K562 (cell line): ENCODE data around the gene OR7A10. TPM values are rescaled to one million over a fixed set of nuclear protein-coding genes. Genes with fewer than 3 reads are reported as not detected.

Source experiments
- ATAC-seq: fragments of 200-7000 bp; cut with Tn5 transposase; 3 replicates; pipeline ENCODE4 v1.9.1; 2020; ENCODE audit warnings: moderate library complexity
- BruUV-seq: library from RNA; stranded (reverse); fragments of 400-500 nt; replicated peaks from 2 replicates; lab custom pipeline; 2021; lab: Mats Ljungman, UMichigan
- CTCF ChIA-PET: fragments of 300-600 bp; formaldehyde crosslinking; extraction: SDS; loops from one replicate; lab custom pipeline; 2021; ENCODE audit warnings: low intra/inter-chr PET ratio; lab: Yijun Ruan, JAX
- POLR2A ChIA-PET: fragments of 300-600, 350-650 bp; sonication (Branson Sonifier 250); formaldehyde crosslinking; extraction: SDS; loops from one replicate; lab custom pipeline; 2021; ENCODE audit warnings: antibody characterized with exemption, inconsistent platforms; lab: Yijun Ruan, JAX
- DNase-seq, 4 experiments: peaks; one replicate each; pipeline versions ENCODE4 v3.0.0 to v3.0.0-alpha.2; 2011 to 2018; ENCODE audit warnings: low spot score in 3 of 4, mixed read lengths in 3 of 4; ENCODE audit errors: extremely low read depth in 1 of 4
- FAIRE-seq: peaks from 2 replicates; lab custom pipeline; 2011; peaks lifted over from hg19 to GRCh38; lab: Jason Lieb, UNC
- H2AFZ ChIP-seq: 2 replicates; pipeline ENCODE4 v1.6.0; 2011; ENCODE audit warnings: low read depth, low read length, control low read depth, inconsistent platforms
- H3K27ac ChIP-seq: fragments of 200-600 bp; 3 replicates; pipeline ENCODE4 v1.8.0; 2011; ENCODE audit warnings: low read depth, mild to moderate bottlenecking, control low read depth, inconsistent platforms, low read length, moderate library complexity, mixed read lengths; ENCODE audit errors: extremely low read depth
- H3K27me3 ChIP-seq, 2 experiments: fragments of 300-600 bp in 1 of 2; 2 replicates in 1 of 2; 3 replicates in 1 of 2; pipeline versions ENCODE4 v1.6.0 to v1.8.0; 2011; ENCODE audit warnings: inconsistent platforms in 2 of 2, low read length in 2 of 2, mild to moderate bottlenecking in 1 of 2, mixed read lengths in 1 of 2, moderate library complexity in 1 of 2; ENCODE audit not compliant: control insufficient read depth in 2 of 2, insufficient read depth in 2 of 2
- H3K36me3 ChIP-seq: fragments of 300-600 bp; 3 replicates; pipeline ENCODE4 v1.8.0; 2011; ENCODE audit warnings: mild to moderate bottlenecking, low read length, inconsistent platforms; ENCODE audit not compliant: control insufficient read depth, insufficient read depth
- H3K4me1 ChIP-seq, 2 experiments: fragments of 200-600 bp in 1 of 2; replicated peaks in 1 of 2; 2 replicates in 1 of 2; 3 replicates in 1 of 2; pipeline versions ENCODE4 v1.5.1 to v1.8.0; 2011; ENCODE audit warnings: inconsistent platforms in 2 of 2, low read length in 2 of 2, mild to moderate bottlenecking in 1 of 2, mixed read lengths in 1 of 2, moderate library complexity in 1 of 2; ENCODE audit not compliant: control insufficient read depth in 2 of 2, insufficient read depth in 2 of 2
- H3K4me2 ChIP-seq: 2 replicates; pipeline ENCODE4 v1.6.1; 2011; ENCODE audit warnings: low read length, control low read depth, inconsistent platforms, mixed read lengths; ENCODE audit not compliant: insufficient read depth
- H3K4me3 ChIP-seq: fragments of 200-600 bp; sonication (generic), shearing (Covaris generic); 2 replicates; pipeline ENCODE4 v1.5.1; 2016; ENCODE audit warnings: control low read depth, inconsistent platforms
- H3K79me2 ChIP-seq: fragments of 200-600 bp; 3 replicates; pipeline ENCODE4 v1.8.0; 2011; ENCODE audit warnings: low read length, inconsistent platforms; ENCODE audit not compliant: control insufficient read depth, insufficient read depth
- H3K9ac ChIP-seq, 2 experiments: 2 replicates each; pipeline versions ENCODE4 v1.6.0 to v1.6.1; 2011; ENCODE audit warnings: low read depth in 2 of 2, low read length in 2 of 2, control low read depth in 1 of 2, inconsistent platforms in 1 of 2, mild to moderate bottlenecking in 1 of 2, mixed read lengths in 1 of 2; ENCODE audit not compliant: insufficient read depth in 1 of 2
- H3K9me1 ChIP-seq: one replicate; pipeline ENCODE4 v1.6.0; 2011; ENCODE audit warnings: inconsistent platforms, mild to moderate bottlenecking, low read length, moderate library complexity; ENCODE audit not compliant: control insufficient read depth, insufficient read depth
- H3K9me3 ChIP-seq: replicated peaks from 2 replicates; pipeline ENCODE4 v1.5.1; 2011; ENCODE audit warnings: low read depth, low read length, inconsistent platforms; ENCODE audit not compliant: control insufficient read depth, insufficient read depth
- H4K20me1 ChIP-seq: replicated peaks from 2 replicates; pipeline ENCODE4 v1.6.1; 2011; ENCODE audit warnings: low read length, inconsistent platforms, mixed read lengths; ENCODE audit not compliant: control insufficient read depth, insufficient read depth
- BCOR ChIP-seq: fragments of 450-650 bp; IDR thresholded peaks from 2 replicates; pipeline ENCODE4 v1.6.1; 2016
- CHCHD3 ChIP-seq: fragments of 250-450 bp; sonication (Bioruptor Pico); IDR thresholded peaks from 2 replicates; pipeline ENCODE4 v2.1.2; 2022; ENCODE audit warnings: mild to moderate bottlenecking
- NFRKB ChIP-seq: fragments of 450-650 bp; IDR thresholded peaks from 2 replicates; pipeline ENCODE4 v1.6.1; 2016; ENCODE audit warnings: low read depth
- RBM39 ChIP-seq: fragments of 200-400 bp; formaldehyde crosslinking; optimal IDR thresholded peaks from 2 replicates; pipeline ENCODE3; 2018; ENCODE audit warnings: low read depth, low read length
- STAT5B ChIP-seq: fragments of 250-450 bp; sonication (Bioruptor Pico); IDR thresholded peaks from 2 replicates; pipeline ENCODE4 v1.8.0; 2021; ENCODE audit warnings: mild to moderate bottlenecking, inconsistent platforms
- ZBTB17 ChIP-seq: fragments of 450-650 bp; formaldehyde crosslinking; IDR thresholded peaks from 2 replicates; pipeline ENCODE4 v1.4.0; 2020; ENCODE audit warnings: mild to moderate bottlenecking
- ZNF12 ChIP-seq: sonication (generic); formaldehyde crosslinking; IDR thresholded peaks from 2 replicates; pipeline ENCODE4 v1.4.0; 2020; ENCODE audit warnings: mild to moderate bottlenecking, missing genetic modification reagents
- ZNF239 ChIP-seq: fragments of 250-450 bp; sonication (Bioruptor Pico); IDR thresholded peaks from 2 replicates; pipeline ENCODE4 v1.4.0; 2020; ENCODE audit warnings: mild to moderate bottlenecking
- ZNF764 ChIP-seq: fragments of 250-450 bp; sonication (Bioruptor Pico); IDR thresholded peaks from 2 replicates; pipeline ENCODE4 v1.4.0; 2020; ENCODE audit warnings: low read depth, mild to moderate bottlenecking, moderate library complexity
- ZNF77 ChIP-seq: fragments of 250-450 bp; sonication (Bioruptor Pico); IDR thresholded peaks from 2 replicates; pipeline ENCODE4 v1.5.0; 2020
- ZNF785 ChIP-seq: fragments of 250-450 bp; sonication (Bioruptor Pico); IDR thresholded peaks from 2 replicates; pipeline ENCODE4 v1.4.0; 2020; ENCODE audit warnings: mild to moderate bottlenecking
- WGBS: fragments of 100-300 bp; shearing (Covaris generic); methylation state at CpG from one replicate; pipeline ENCODE4 v1.1.6; 2016; ENCODE audit warnings: low coverage, mixed read lengths; ENCODE audit not compliant: insufficient coverage; ENCODE audit errors: missing lambda C conversion rate; 5-methylcytosine and 5-hydroxymethylcytosine counted together
- in situ Hi-C: fragments of 300-500 bp; cut with MboI; formaldehyde crosslinking; loops from 4 replicates; pipeline ENCODE4 v1.15.0; 2018; ENCODE audit warnings: inconsistent platforms, mixed read lengths
- intact Hi-C: fragments of 100-400 bp; cut with micrococcal nuclease; formaldehyde crosslinking; loops from 2 replicates; pipeline ENCODE4 v1.14.2; 2022
- polyA plus RNA-seq, 8 experiments: library from polyadenylated mRNA; depleted of rRNA in 4 of 8; stranded (reverse) in 5 of 8; unstranded in 3 of 8; fragments of >200 nt; fragmentation: Nextera tagmentation in 2 of 8; fragmentation: Illumina TruSeq in 1 of 8; extraction: Ambion mirVana in 2 of 8; extraction: Trizol in 1 of 8; gene quantifications; 2 replicates each; pipeline versions ENCODE4 v1.2.1 to v1.2.3, GENCODE V29; 2011 to 2014; ENCODE audit warnings: inconsistent platforms in 1 of 8, missing spikeins in 1 of 8
- total RNA-seq, 7 experiments: library from RNA; depleted of rRNA in 6 of 7; stranded (reverse); fragments of >200 nt in 6 of 7; fragmentation: Illumina TruSeq in 2 of 7; extraction: Trizol in 2 of 7; gene quantifications; 2 replicates each; pipeline versions ENCODE4 v1.2.1 to v1.2.3, GENCODE V29; 2011 to 2021; ENCODE audit warnings: low replicate concordance in 1 of 7
- TF ChIP-seq, protein P1 (sequence below): sonication (generic); formaldehyde crosslinking; IDR thresholded peaks from 2 replicates; pipeline ENCODE4 v1.8.1; 2022; ENCODE audit warnings: missing genetic modification reagents
- TF ChIP-seq, protein P2 (sequence below), 2 experiments: IDR thresholded peaks; 2 replicates each; pipeline ENCODE4 v1.6.1; 2011; ENCODE audit warnings: borderline replicate concordance in 1 of 2, control low read depth in 1 of 2, low read depth in 1 of 2, low read length in 1 of 2, mild to moderate bottlenecking in 1 of 2, mixed read lengths in 1 of 2, moderate library complexity in 1 of 2; ENCODE audit not compliant: insufficient read depth in 1 of 2, insufficient read length in 1 of 2, poor library complexity in 1 of 2, severe bottlenecking in 1 of 2; ENCODE audit errors: extremely low read depth in 1 of 2
- TF ChIP-seq, protein P3 (sequence below): fragments of 450-650 bp; IDR thresholded peaks from 2 replicates; pipeline ENCODE4 v1.6.1; 2016; ENCODE audit warnings: low read depth

OR7A10 gene
- total and polyA plus RNA-seq, 9 of the 15 experiments (the other 6 are each of a cell fraction or from before 2014, with no cell fraction given) = not detected

DNA sequence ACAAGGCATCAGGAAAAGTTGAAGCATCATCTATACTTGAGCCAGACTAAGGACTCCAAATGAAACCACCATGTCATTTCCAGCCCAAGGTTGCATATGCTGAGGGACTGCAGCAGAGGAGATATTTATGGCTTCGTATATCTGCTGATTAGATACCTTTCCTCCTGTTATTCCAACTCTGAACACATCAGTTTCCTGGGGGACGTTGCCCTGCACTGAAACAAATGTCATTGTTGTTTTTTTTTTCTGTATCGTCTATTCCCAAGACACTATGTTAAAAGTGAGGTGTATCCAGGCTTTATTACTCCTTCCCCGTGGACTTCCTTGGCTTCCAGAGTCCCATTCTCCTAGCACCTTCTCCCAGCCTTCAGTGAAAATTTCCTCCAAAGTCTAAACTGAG lies 37.3 kb upstream of the OR7A10 start, which contains the start of gene OR7A17:
OR7A17 (minus strand) TSS at position 101 of the 400 bp plus-strand sequence. CDS start 4,777 bp downstream, outside the sequence.
- Histone ChIP-seq H3K4me2 (no peak within 1 kb of the TSS), H3K4me3 (no peak within 1 kb of the TSS), H2AFZ (no peak within 1 kb of the TSS), H3K9me3 (peaks cover 6% of the 10 kb centered on the region; the same call in 1 of the 2 replicates), H3K9me1 (no peaks in the 10 kb centered on the region), H3K27ac (no peak within 1 kb of the TSS), H3K79me2 (no peaks in the 10 kb centered on the region), H3K27me3 (peaks cover 2 to 9% of the 10 kb centered on the region in 2 experiments; a peak in 3 of 5 replicates), H3K9ac (no peak within 1 kb of the TSS), H3K4me1 (peaks cover 0 to 7% of the 10 kb centered on the region in 2 experiments; a peak in 2 of 5 replicates), H3K36me3 (no peaks in the 10 kb centered on the region), H4K20me1 (no peaks in the 10 kb centered on the region)
- ATAC-seq (no peak), FAIRE-seq (no peak), DNase-seq (no peak)
- no TSS peak for BruUV-seq
- in situ Hi-C loops = no loop called here
- 1% methylated on average over 4 of the region's 4 CpGs for WGBS
- ChIA-PET POLR2A (no interaction called here), CTCF (no interaction called here)
- intact Hi-C loops = loop anchor here (10.0 kb wide), 1 partner anchor 269 kb away; no protein-coding TSS in a partner anchor
- TF ChIP-seq RBM39 (no peak), ZNF77 (CRISPR knock-in tag) (no peak), ZNF764 (CRISPR knock-in tag) (no peak), ZNF239 (CRISPR knock-in tag) (no peak), NFRKB (no peak), ZNF12 (no peak), BCOR (no peak), ZNF785 (CRISPR knock-in tag) (no peak), ZBTB17 (no peak), CHCHD3 (CRISPR knock-in tag) (no peak), STAT5B (CRISPR knock-in tag) (no peak)
- TF ChIP-seq, protein P1, sequence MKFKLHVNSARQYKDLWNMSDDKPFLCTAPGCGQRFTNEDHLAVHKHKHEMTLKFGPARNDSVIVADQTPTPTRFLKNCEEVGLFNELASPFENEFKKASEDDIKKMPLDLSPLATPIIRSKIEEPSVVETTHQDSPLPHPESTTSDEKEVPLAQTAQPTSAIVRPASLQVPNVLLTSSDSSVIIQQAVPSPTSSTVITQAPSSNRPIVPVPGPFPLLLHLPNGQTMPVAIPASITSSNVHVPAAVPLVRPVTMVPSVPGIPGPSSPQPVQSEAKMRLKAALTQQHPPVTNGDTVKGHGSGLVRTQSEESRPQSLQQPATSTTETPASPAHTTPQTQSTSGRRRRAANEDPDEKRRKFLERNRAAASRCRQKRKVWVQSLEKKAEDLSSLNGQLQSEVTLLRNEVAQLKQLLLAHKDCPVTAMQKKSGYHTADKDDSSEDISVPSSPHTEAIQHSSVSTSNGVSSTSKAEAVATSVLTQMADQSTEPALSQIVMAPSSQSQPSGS (CRISPR knock-in tag) = no peak
- TF ChIP-seq, protein P2, sequence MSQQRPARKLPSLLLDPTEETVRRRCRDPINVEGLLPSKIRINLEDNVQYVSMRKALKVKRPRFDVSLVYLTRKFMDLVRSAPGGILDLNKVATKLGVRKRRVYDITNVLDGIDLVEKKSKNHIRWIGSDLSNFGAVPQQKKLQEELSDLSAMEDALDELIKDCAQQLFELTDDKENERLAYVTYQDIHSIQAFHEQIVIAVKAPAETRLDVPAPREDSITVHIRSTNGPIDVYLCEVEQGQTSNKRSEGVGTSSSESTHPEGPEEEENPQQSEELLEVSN (IDR thresholded peaks at IDR 0.05; ENCODE audit: borderline replicate concordance in 1 of 2, extremely low read depth in 1 of 2, insufficient read depth in 1 of 2, insufficient read length in 1 of 2, low read depth in 1 of 2, low read length in 1 of 2, poor library complexity in 1 of 2, severe bottlenecking in 1 of 2) = no peak
- TF ChIP-seq, protein P3, sequence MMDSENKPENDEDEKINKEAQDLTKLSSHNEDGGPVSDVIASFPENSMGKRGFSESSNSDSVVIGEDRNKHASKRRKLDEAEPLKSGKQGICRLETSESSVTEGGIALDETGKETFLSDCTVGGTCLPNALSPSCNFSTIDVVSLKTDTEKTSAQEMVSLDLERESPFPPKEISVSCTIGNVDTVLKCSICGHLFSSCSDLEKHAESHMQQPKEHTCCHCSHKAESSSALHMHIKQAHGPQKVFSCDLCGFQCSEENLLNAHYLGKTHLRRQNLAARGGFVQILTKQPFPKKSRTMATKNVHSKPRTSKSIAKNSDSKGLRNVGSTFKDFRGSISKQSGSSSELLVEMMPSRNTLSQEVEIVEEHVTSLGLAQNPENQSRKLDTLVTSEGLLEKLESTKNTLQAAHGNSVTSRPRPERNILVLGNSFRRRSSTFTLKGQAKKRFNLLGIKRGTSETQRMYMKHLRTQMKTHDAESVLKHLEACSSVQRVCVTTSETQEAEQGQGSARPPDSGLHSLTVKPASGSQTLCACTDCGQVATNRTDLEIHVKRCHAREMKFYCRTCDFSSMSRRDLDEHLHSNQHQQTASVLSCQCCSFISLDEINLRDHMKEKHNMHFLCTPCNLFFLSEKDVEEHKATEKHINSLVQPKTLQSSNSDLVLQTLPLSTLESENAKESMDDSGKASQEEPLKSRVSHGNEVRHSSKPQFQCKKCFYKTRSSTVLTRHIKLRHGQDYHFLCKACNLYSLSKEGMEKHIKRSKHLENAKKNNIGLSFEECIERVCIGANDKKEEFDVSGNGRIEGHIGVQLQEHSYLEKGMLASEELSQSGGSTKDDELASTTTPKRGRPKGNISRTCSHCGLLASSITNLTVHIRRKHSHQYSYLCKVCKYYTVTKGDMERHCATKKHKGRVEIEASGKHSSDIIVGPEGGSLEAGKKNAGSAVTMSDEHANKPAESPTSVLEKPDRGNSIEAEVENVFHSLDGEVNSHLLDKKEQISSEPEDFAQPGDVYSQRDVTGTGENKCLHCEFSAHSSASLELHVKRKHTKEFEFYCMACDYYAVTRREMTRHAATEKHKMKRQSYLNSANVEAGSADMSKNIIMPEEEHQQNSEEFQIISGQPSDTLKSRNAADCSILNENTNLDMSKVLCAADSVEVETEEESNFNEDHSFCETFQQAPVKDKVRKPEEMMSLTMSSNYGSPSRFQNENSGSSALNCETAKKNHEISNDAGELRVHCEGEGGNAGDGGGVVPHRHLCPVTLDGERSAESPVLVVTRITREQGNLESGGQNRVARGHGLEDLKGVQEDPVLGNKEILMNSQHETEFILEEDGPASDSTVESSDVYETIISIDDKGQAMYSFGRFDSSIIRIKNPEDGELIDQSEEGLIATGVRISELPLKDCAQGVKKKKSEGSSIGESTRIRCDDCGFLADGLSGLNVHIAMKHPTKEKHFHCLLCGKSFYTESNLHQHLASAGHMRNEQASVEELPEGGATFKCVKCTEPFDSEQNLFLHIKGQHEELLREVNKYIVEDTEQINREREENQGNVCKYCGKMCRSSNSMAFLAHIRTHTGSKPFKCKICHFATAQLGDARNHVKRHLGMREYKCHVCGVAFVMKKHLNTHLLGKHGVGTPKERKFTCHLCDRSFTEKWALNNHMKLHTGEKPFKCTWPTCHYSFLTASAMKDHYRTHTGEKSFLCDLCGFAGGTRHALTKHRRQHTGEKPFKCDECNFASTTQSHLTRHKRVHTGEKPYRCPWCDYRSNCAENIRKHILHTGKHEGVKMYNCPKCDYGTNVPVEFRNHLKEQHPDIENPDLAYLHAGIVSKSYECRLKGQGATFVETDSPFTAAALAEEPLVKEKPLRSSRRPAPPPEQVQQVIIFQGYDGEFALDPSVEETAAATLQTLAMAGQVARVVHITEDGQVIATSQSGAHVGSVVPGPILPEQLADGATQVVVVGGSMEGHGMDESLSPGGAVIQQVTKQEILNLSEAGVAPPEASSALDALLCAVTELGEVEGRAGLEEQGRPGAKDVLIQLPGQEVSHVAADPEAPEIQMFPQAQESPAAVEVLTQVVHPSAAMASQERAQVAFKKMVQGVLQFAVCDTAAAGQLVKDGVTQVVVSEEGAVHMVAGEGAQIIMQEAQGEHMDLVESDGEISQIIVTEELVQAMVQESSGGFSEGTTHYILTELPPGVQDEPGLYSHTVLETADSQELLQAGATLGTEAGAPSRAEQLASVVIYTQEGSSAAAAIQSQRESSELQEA = no peak
